Lung (tissue), 12 donors: ENCODE data around the gene GPX5. TPM values are rescaled to one million over a fixed set of nuclear protein-coding genes. Genes with fewer than 3 reads are reported as not detected.

Experiments used
- ATAC-seq: fragments of 200-7000 bp; cut with Tn5 transposase; one replicate; pipeline ENCODE4 v1.9.1; 2020; ENCODE audit warnings: moderate number of reproducible peaks; ENCODE audit not compliant: insufficient read depth, low FRiP score
- DNase-seq, 3 donors: peaks; one replicate each; pipeline ENCODE4 v3.0.0-alpha.2; 2013 to 2017
- H3K27ac ChIP-seq, 2 donors: one replicate each; pipeline ENCODE4 v1.5.1; 2013; ENCODE audit warnings: mild to moderate bottlenecking in 2 of 2, moderate library complexity in 2 of 2, control low read depth in 1 of 2, inconsistent platforms in 1 of 2, low read depth in 1 of 2, low read length in 1 of 2
- H3K27me3 ChIP-seq, 3 donors: one replicate each; pipeline ENCODE4 v1.5.1; 2013; ENCODE audit warnings: low read length in 2 of 3; ENCODE audit not compliant: control insufficient read depth in 3 of 3, insufficient read depth in 3 of 3
- H3K36me3 ChIP-seq, 4 donors: one replicate each; pipeline ENCODE4 v1.5.1; 2013; ENCODE audit warnings: low read length in 4 of 4, mild to moderate bottlenecking in 1 of 4, moderate library complexity in 1 of 4; ENCODE audit not compliant: control insufficient read depth in 4 of 4, insufficient read depth in 4 of 4
- H3K4me1 ChIP-seq, 5 donors: one replicate each; pipeline ENCODE4 v1.5.1; 2013; ENCODE audit warnings: low read length in 5 of 5, mild to moderate bottlenecking in 2 of 5, moderate library complexity in 1 of 5; ENCODE audit not compliant: control insufficient read depth in 5 of 5, insufficient read depth in 5 of 5
- H3K4me3 ChIP-seq: one replicate; pipeline ENCODE4 v1.5.1; 2013; ENCODE audit warnings: mild to moderate bottlenecking, control low read depth, moderate library complexity
- H3K9ac ChIP-seq, 2 donors: one replicate each; pipeline ENCODE4 v1.5.1; 2013; ENCODE audit warnings: low read length in 2 of 2, control low read depth in 1 of 2; ENCODE audit not compliant: insufficient read depth in 1 of 2
- H3K9me3 ChIP-seq, 4 donors: one replicate each; pipeline ENCODE4 v1.5.1; 2013; ENCODE audit warnings: low read length in 3 of 4, mild to moderate bottlenecking in 1 of 4, moderate library complexity in 1 of 4; ENCODE audit not compliant: control insufficient read depth in 4 of 4, insufficient read depth in 3 of 4
- WGBS, 2 donors: extraction: QIAGEN DNeasy Blood & Tissue Kit; methylation state at CpG; one replicate each; pipeline ENCODE4 v1.1.7; 2013; 5-methylcytosine and 5-hydroxymethylcytosine counted together
- polyA plus RNA-seq, 2 donors: library from polyadenylated mRNA; stranded (reverse); fragments of 200-250 nt; gene quantifications; one replicate each; pipeline ENCODE4 v1.2.1, GENCODE V29; 2013
- total RNA-seq, 2 donors: library from RNA; depleted of rRNA in 1 of 2; stranded (reverse); fragments of >200 nt in 1 of 2; gene quantifications; one replicate each; pipeline ENCODE4 v1.2.1, GENCODE V29; 2014 to 2021
- TF ChIP-seq, protein P1 (sequence below): IDR thresholded peaks from 2 replicates; pipeline ENCODE4 v1.5.1; 2012; ENCODE audit warnings: mild to moderate bottlenecking; ENCODE audit errors: control extremely low read depth, extremely low read depth
- donor health status: control.
- donor health status: control.
- donor health status: Bipolar disorder and iron deficiency.
- donor health status: healthy.
- donor health status: DM: yes; HTN: yes; CAD: no.

GPX5 gene
- total and polyA plus RNA-seq, 4 donors = not detected

DNA sequence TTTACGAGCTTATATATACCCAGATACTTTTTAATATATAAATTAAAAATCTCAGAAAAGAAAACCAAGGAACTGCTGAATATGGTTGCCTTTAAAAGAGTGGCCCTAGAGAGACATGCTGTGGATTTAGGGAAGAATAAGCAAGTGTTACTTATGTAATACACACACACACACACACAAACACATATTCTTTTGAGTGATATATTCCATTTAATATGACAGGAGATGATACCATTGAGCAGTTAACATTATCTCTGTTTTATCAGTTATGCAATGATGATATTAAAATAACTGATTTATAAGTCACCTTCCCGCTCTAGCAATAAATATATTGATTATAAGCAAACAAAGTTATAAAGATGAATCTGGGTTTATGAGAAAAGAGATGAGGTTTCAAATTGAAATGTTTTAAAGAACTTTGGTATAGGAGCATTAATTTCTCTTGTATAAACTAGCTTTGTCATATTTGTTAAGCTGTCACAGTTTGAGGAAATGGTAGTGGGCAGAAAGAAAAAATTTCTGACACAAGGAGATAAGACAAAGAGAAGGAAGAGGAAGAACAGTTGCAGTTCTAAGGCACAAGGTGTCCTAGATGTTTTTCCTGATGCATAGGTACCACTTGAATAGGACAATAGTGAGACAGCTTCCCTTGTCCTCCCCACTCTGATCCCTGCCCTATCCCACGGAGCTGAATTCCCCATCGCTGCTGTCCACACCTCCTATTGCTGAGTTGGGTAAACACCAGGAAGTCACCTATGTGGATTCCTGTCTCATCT is 26.4 kb downstream of the GPX5 start:
- 70% methylated on average over 4 of the region's 4 CpGs for WGBS, 2 donors
- H3K4me3 ChIP-seq = no peak overlapping the region
- H3K27me3 ChIP-seq = peaks cover 0 to 4% (median 0%) of the 10 kb centered on the region in 3 donors
- H3K36me3 ChIP-seq = no peaks in the 10 kb centered on the region
- H3K4me1 ChIP-seq = peaks cover 0 to 12% (median 0%) of the 10 kb centered on the region in 5 donors
- H3K27ac ChIP-seq = no peak overlapping the region
- H3K9ac ChIP-seq = no peak overlapping the region
- H3K9me3 ChIP-seq = peaks cover 0 to 2% (median 0%) of the 10 kb centered on the region in 4 donors
- no peak for ATAC-seq
- DNase-seq = no peak
- TF ChIP-seq, protein P1, sequence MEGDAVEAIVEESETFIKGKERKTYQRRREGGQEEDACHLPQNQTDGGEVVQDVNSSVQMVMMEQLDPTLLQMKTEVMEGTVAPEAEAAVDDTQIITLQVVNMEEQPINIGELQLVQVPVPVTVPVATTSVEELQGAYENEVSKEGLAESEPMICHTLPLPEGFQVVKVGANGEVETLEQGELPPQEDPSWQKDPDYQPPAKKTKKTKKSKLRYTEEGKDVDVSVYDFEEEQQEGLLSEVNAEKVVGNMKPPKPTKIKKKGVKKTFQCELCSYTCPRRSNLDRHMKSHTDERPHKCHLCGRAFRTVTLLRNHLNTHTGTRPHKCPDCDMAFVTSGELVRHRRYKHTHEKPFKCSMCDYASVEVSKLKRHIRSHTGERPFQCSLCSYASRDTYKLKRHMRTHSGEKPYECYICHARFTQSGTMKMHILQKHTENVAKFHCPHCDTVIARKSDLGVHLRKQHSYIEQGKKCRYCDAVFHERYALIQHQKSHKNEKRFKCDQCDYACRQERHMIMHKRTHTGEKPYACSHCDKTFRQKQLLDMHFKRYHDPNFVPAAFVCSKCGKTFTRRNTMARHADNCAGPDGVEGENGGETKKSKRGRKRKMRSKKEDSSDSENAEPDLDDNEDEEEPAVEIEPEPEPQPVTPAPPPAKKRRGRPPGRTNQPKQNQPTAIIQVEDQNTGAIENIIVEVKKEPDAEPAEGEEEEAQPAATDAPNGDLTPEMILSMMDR = no peak

DNA sequence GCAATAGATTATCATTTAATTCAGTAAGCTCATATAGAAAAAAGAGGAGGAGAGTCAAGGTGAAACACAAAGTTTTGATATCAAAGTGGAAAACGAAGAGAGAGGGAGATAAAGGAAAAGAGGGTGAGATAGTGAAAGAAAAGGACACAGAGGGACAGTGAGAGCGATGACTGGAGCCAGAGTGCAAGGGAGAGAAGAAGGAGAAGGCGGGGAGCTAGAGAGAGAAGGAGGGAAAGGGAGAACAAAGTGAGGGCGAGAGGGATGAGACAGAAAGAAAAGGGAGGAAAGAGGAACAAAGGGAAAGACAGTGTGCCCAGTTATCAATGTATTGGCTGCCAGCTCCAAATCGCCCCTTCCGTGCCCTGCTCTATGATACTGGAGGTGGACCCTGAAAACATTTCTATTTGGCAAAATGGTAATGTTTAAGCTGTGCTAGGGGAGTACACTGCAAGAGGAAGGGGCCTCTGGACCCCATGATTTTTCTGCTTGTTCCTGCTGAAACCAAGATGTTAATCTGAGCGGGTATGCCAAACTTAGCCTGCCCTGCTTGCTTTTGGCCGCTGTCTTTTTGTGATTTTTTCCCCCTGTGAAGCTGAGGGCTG is 27.8 kb downstream of the GPX5 start:
- no peak for DNase-seq
- Histone ChIP-seq H3K9ac (peak overlapping the region in 1 of 2 donors; percentile 35), H3K4me1 (peaks cover 0 to 12% (median 0%) of the 10 kb centered on the region in 5 donors), H3K27ac (no peak overlapping the region), H3K36me3 (no peaks in the 10 kb centered on the region), H3K4me3 (no peak overlapping the region), H3K9me3 (peaks cover 0 to 2% (median 0%) of the 10 kb centered on the region in 4 donors), H3K27me3 (peaks cover 0 to 4% (median 0%) of the 10 kb centered on the region in 3 donors)
- WGBS, 2 donors = 48 to 50% methylated on average over 8 of the region's 8 CpGs
- TF ChIP-seq, protein P1 = no peak
- no peak for ATAC-seq

GRCh38 chr6:28553986-28554881 is 28.6 kb downstream of the GPX5 start:
- ATAC-seq (no peak), DNase-seq (peak; percentile 37 to 65 (median 58))
- WGBS, 2 donors = 24 to 30% methylated on average over 25 of the region's 25 CpGs
- peak overlapping the region in 1 of 2 donors; percentile 35 for H3K9ac ChIP-seq
- H3K4me3 ChIP-seq = no peak overlapping the region
- TF ChIP-seq, protein P1 = no peak
- no peaks in the 10 kb centered on the region for H3K36me3 ChIP-seq
- H3K27ac ChIP-seq = no peak overlapping the region
- peaks cover 0 to 12% (median 0%) of the 10 kb centered on the region in 5 donors for H3K4me1 ChIP-seq
- peaks cover 0 to 2% (median 0%) of the 10 kb centered on the region in 4 donors for H3K9me3 ChIP-seq
- peaks cover 0 to 4% (median 0%) of the 10 kb centered on the region in 3 donors for H3K27me3 ChIP-seq
